Stimulated activated CD8-positive, alpha-beta memory T cell treated with anti-CD3 and anti-CD28 coated beads, Interleukin-7, amount 100 ng/mL, for 24 hours (primary cell): ENCODE data around the gene RBBP9.
"Not testable (repeated sequence)": the region's sequence is repeated elsewhere in the genome, so short reads cannot be mapped to it uniquely, and the experiment has no call there.

Source experiments
- DNase-seq: peaks from one replicate; pipeline ENCODE4 v3.0.0-alpha.2; 2020; ENCODE audit warnings: low read depth

Gene RBBP9

GRCh38 chr20:18496740-18497592 is at the start of gene RBBP9:
Gene RBBP9, minus strand, starts transcription at chr20:18497225. Its CDS starts 58 bp downstream, at chr20:18497167.
- peak; percentile 54 for DNase-seq

GRCh38 chr20:18545566-18545965 is 48.5 kb upstream of the RBBP9 start:
- no peak for DNase-seq

- DNase-seq, result no peak
Measured at GRCh38 chr20:18543932-18544331, 46.9 kb upstream of the RBBP9 start.

- no peak for DNase-seq
Measured at GRCh38 chr20:18543216-18543615, 46.2 kb upstream of the RBBP9 start.

- DNase-seq, result no peak
Measured at GRCh38 chr20:18541741-18542140, 44.7 kb upstream of the RBBP9 start.

- DNase-seq, result no peak
Measured at GRCh38 chr20:18537651-18538050, 40.6 kb upstream of the RBBP9 start.

- no peak for DNase-seq
Measured at GRCh38 chr20:18533978-18534644, 37.1 kb upstream of the RBBP9 start.

GRCh38 chr20:18533491-18533890 is 36.5 kb upstream of the RBBP9 start:
- DNase-seq, result no peak

GRCh38 chr20:18532626-18533025 is 35.6 kb upstream of the RBBP9 start:
- DNase-seq, result no peak

GRCh38 chr20:18529041-18529440 is 32.0 kb upstream of the RBBP9 start:
- no peak for DNase-seq

- no peak for DNase-seq
Measured at GRCh38 chr20:18527836-18528235, 30.8 kb upstream of the RBBP9 start.

GRCh38 chr20:18527339-18527738 is 30.3 kb upstream of the RBBP9 start:
- no peak for DNase-seq

- DNase-seq, result not testable (repeated sequence)
Measured at GRCh38 chr20:18526761-18527160, 29.7 kb upstream of the RBBP9 start.

GRCh38 chr20:18524646-18525045 is 27.6 kb upstream of the RBBP9 start:
- DNase-seq, result no peak

GRCh38 chr20:18523066-18523465 is 26.0 kb upstream of the RBBP9 start:
- no peak for DNase-seq

GRCh38 chr20:18522066-18522465 is 25.0 kb upstream of the RBBP9 start:
- DNase-seq, result not testable (repeated sequence)

- no peak for DNase-seq
Measured at GRCh38 chr20:18515973-18516372, 18.9 kb upstream of the RBBP9 start.

GRCh38 chr20:18514127-18514526 is 17.1 kb upstream of the RBBP9 start:
- DNase-seq, result no peak

- no peak for DNase-seq
Measured at GRCh38 chr20:18513208-18513607, 16.2 kb upstream of the RBBP9 start.

- no peak for DNase-seq
Measured at GRCh38 chr20:18511571-18511970, 14.5 kb upstream of the RBBP9 start.

- DNase-seq, result peak; percentile 95
Measured at GRCh38 chr20:18507218-18508191, 10.5 kb upstream of the RBBP9 start, which contains the start of gene SEC23B. Gene SEC23B, plus strand, starts transcription at chr20:18507940. Its CDS starts 2,896 bp downstream, at chr20:18510836.

GRCh38 chr20:18506744-18507143 is 9.7 kb upstream of the RBBP9 start:
- DNase-seq, result no peak
